T-cell (primary cell): Measurements from ENCODE around the gene CLIC4. TPM values are rescaled to one million over a fixed set of nuclear protein-coding genes. Genes with fewer than 3 reads are reported as not detected.

ENCODE experiments used
- ATAC-seq, 4 experiments: fragments of 200-7000 bp in 3 of 4; fragments of 150-1000 bp in 1 of 4; cut with Tn5 transposase; replicated peaks in 1 of 4; 1 replicate in 3 of 4; 2 replicates in 1 of 4; pipeline ENCODE4 v1.10.0; 2021; ENCODE audit warnings: moderate library complexity in 3 of 4, mild to moderate bottlenecking in 2 of 4, moderate number of reproducible peaks in 1 of 4
- CTCF ChIA-PET, 2 donors: fragments of 300-600 bp; sonication (Branson Sonifier 250); formaldehyde crosslinking; loops; one replicate each; lab custom pipeline; 2022; ENCODE audit warnings: antibody characterized with exemption in 2 of 2; lab: Charles Lee
- POLR2A ChIA-PET, 2 donors: fragments of 300-600 bp; sonication (Branson Sonifier 250); formaldehyde crosslinking; loops; one replicate each; lab custom pipeline; 2022; ENCODE audit warnings: antibody characterized with exemption in 2 of 2; lab: Charles Lee
- DNase-seq, 35 experiments: peaks; one replicate each; pipeline versions ENCODE4 v3.0.0 to v3.0.0-alpha.2; 2013 to 2023
- H3K27ac ChIP-seq: one replicate; pipeline ENCODE4 v1.5.1; 2013; ENCODE audit warnings: low read length
- H3K27me3 ChIP-seq, 2 experiments: replicated peaks in 1 of 2; 1 replicate in 1 of 2; 2 replicates in 1 of 2; pipeline versions ENCODE4 v1.6.1 to v1.7.0; 2013; ENCODE audit warnings: low read length in 1 of 2, mixed read lengths in 1 of 2; ENCODE audit not compliant: control insufficient read depth in 2 of 2, insufficient read depth in 2 of 2; ENCODE audit errors: extremely low read depth in 1 of 2
- H3K36me3 ChIP-seq, 2 donors: 1 replicate in 1 of 2; 2 replicates in 1 of 2; pipeline versions ENCODE4 v1.6.1 to v1.7.0; 2013; ENCODE audit warnings: low read length in 1 of 2; ENCODE audit not compliant: control insufficient read depth in 2 of 2, insufficient read depth in 1 of 2; ENCODE audit errors: extremely low read depth in 1 of 2
- H3K4me1 ChIP-seq, 2 experiments: 1 replicate in 1 of 2; 2 replicates in 1 of 2; pipeline versions ENCODE4 v1.6.1 to v1.7.0; 2013; ENCODE audit warnings: low read length in 2 of 2, mixed read lengths in 1 of 2; ENCODE audit not compliant: insufficient read depth in 2 of 2, control insufficient read depth in 1 of 2; ENCODE audit errors: extremely low read depth in 1 of 2
- H3K4me3 ChIP-seq, 2 donors: 1 replicate in 1 of 2; 2 replicates in 1 of 2; pipeline versions ENCODE4 v1.5.1 to v1.7.0; 2013; ENCODE audit warnings: mild to moderate bottlenecking in 2 of 2, low read length in 1 of 2, moderate library complexity in 1 of 2; ENCODE audit not compliant: control insufficient read depth in 1 of 2; ENCODE audit errors: extremely low read depth in 1 of 2
- H3K9me3 ChIP-seq: 2 replicates; pipeline ENCODE4 v1.7.0; 2013
- H3K27ac Mint-ChIP-seq, 2 donors: one replicate each; pipeline ENCODE4 v1.8.0; 2020 to 2021; ENCODE audit warnings: mild to moderate bottlenecking in 2 of 2, mixed read lengths in 2 of 2
- H3K27me3 Mint-ChIP-seq, 2 donors: one replicate each; pipeline ENCODE4 v1.8.0; 2021 to 2022; ENCODE audit warnings: mixed read lengths in 2 of 2
- H3K36me3 Mint-ChIP-seq: one replicate; pipeline ENCODE4 v1.8.0; 2021; ENCODE audit warnings: mixed read lengths
- H3K4me1 Mint-ChIP-seq, 3 donors: one replicate each; pipeline ENCODE4 v1.8.0; 2020 to 2022; ENCODE audit warnings: mixed read lengths in 3 of 3, mild to moderate bottlenecking in 1 of 3
- H3K4me3 Mint-ChIP-seq, 3 donors: one replicate each; pipeline ENCODE4 v1.8.0; 2020 to 2022; ENCODE audit warnings: mild to moderate bottlenecking in 3 of 3, mixed read lengths in 3 of 3, moderate library complexity in 3 of 3
- H3K9me3 Mint-ChIP-seq, 3 donors: one replicate each; pipeline ENCODE4 v1.8.0; 2020 to 2022; ENCODE audit warnings: mixed read lengths in 3 of 3
- WGBS: methylation state at CpG from one replicate; pipeline ENCODE4 v1.1.5; 2013; ENCODE audit warnings: missing lambda C conversion rate; ENCODE audit not compliant: insufficient coverage; 5-methylcytosine and 5-hydroxymethylcytosine counted together
- total RNA-seq, 35 experiments: library from RNA in 6 of 35; stranded (reverse) in 6 of 35; fragments of 120-200 nt in 1 of 35; gene quantifications; one replicate each; pipeline versions ENCODE4 v1.2.1 to v1.2.4 and lab custom pipeline; 2013 to 2026

CLIC4 gene
- total RNA-seq, 5 donors from 2014 or later (not counting 1 experiment from before 2014, with no cell fraction given), result 0.75 to 9.1 (median 5.5) TPM

- DNase-seq (no peak), ATAC-seq (no peak)
- Mint-ChIP-seq H3K27me3 (no peaks in the 10 kb centered on the region), H3K36me3 (no peaks in the 10 kb centered on the region), H3K4me1 (peaks cover 8 to 27% (median 19%) of the 10 kb centered on the region in 3 donors), H3K27ac (no peak overlapping the region), H3K9me3 (no peaks in the 10 kb centered on the region), H3K4me3 (no peak overlapping the region)
- no peak overlapping the region for H3K4me3 ChIP-seq
- H3K27ac ChIP-seq, result no peak overlapping the region
- H3K4me1 ChIP-seq, result peaks cover 0 to 7% of the 10 kb centered on the region in 2 experiments
- no CpG with 5 or more reads among the region's 4 CpGs for WGBS
- CTCF ChIA-PET, result no interaction called here
- H3K27me3 ChIP-seq, result peaks cover 0 to 4% of the 10 kb centered on the region in 2 experiments
- no peaks in the 10 kb centered on the region for H3K36me3 ChIP-seq
- no peaks in the 10 kb centered on the region for H3K9me3 ChIP-seq
- POLR2A ChIA-PET, result interaction anchor here in 1 of 2 donors (0.7 kb wide), 1 partner anchor 36 kb away, joined by 8 read pairs; no protein-coding TSS in a partner anchor
Measured at GRCh38 chr1:24707687-24708086, 37.6 kb upstream of the CLIC4 start.

DNA sequence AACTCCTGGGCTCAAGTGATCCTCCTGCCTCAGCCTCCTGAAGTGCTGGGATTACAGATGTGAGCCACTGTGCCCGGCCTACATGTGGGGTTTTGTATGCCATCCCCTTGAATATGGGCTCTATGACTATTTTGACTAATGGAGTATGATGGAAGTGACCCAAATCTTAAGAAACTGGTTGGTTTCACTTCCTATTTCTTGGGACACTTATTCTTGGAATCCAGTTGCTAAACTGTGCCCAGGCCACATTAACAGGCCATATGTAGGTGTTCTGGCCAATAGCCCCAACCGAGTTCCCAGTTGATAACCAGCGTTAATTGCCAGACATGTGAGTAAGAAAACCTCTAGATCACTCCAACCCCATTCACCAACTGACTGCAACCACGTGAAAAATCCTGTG, 36.3 kb upstream of the CLIC4 start:
- no CpG with 5 or more reads among the region's 4 CpGs for WGBS
- H3K9me3 ChIP-seq, result no peaks in the 10 kb centered on the region
- H3K27me3 Mint-ChIP-seq, result no peaks in the 10 kb centered on the region
- no peaks in the 10 kb centered on the region for H3K9me3 Mint-ChIP-seq
- H3K27ac ChIP-seq, result no peak overlapping the region
- no peak overlapping the region for H3K4me3 ChIP-seq
- H3K4me1 Mint-ChIP-seq, result peaks cover 8 to 27% (median 19%) of the 10 kb centered on the region in 3 donors
- H3K36me3 ChIP-seq, result no peaks in the 10 kb centered on the region
- ChIA-PET POLR2A (no interaction called here), CTCF (no interaction called here)
- H3K36me3 Mint-ChIP-seq, result no peaks in the 10 kb centered on the region
- peaks cover 0 to 4% of the 10 kb centered on the region in 2 experiments for H3K27me3 ChIP-seq
- no peak for ATAC-seq
- H3K4me1 ChIP-seq, result peaks cover 0 to 7% of the 10 kb centered on the region in 2 experiments
- H3K4me3 Mint-ChIP-seq, result no peak overlapping the region
- DNase-seq, result no peak
- H3K27ac Mint-ChIP-seq, result peak overlapping the region in 1 of 2 donors; percentile 23

GRCh38 chr1:24709791-24710441, 35.3 kb upstream of the CLIC4 start:
- Histone ChIP-seq H3K4me3 (no peak overlapping the region), H3K27ac (peak overlapping the region; percentile 2), H3K4me1 (peaks cover 0 to 7% of the 10 kb centered on the region in 2 experiments), H3K9me3 (no peaks in the 10 kb centered on the region), H3K27me3 (peaks cover 0 to 4% of the 10 kb centered on the region in 2 experiments), H3K36me3 (no peaks in the 10 kb centered on the region)
- WGBS, result 100% methylated on average over 1 of the region's 5 CpGs
- Mint-ChIP-seq H3K27me3 (no peaks in the 10 kb centered on the region), H3K9me3 (no peaks in the 10 kb centered on the region), H3K4me3 (no peak overlapping the region), H3K36me3 (no peaks in the 10 kb centered on the region), H3K4me1 (peaks cover 8 to 24% (median 19%) of the 10 kb centered on the region in 3 donors), H3K27ac (peak overlapping the region; percentile 64 to 74)
- peak in 4 of 35 experiments; percentile 5 to 27 (median 14) for DNase-seq
- peak in 3 of 4 experiments; percentile 40 to 76 (median 64) for ATAC-seq
- ChIA-PET CTCF (interaction anchor here in 1 of 2 donors (0.6 kb wide), 1 partner anchor 13 kb away, joined by 6 read pairs; no protein-coding TSS in a partner anchor), POLR2A (no interaction called here)

DNA sequence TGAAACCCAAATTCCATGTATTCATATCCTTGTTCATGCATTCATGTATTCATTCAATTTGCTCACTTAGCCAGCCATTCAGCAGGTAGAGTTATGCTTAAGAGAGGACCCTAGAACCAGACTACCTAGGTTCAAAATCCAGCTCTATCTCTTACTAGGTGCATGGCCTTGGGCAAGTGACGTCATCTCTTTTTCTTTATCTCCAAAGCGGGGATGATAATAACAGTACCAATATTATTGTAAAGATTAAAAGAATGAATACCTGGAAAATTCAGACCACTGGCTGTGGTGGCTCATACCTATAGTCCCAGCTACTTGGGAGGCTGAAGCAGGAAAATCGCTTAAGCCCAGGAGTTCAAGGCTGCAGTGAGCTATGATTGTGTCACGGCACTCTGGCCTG, 33.9 kb upstream of the CLIC4 start:
- Mint-ChIP-seq H3K27me3 (no peaks in the 10 kb centered on the region), H3K36me3 (no peaks in the 10 kb centered on the region), H3K4me1 (peaks cover 0 to 15% (median 11%) of the 10 kb centered on the region in 3 donors), H3K27ac (no peak overlapping the region), H3K9me3 (no peaks in the 10 kb centered on the region), H3K4me3 (no peak overlapping the region)
- ChIA-PET CTCF (interaction anchor here in 1 of 2 donors (0.7 kb wide), 1 partner anchor 13 kb away, joined by 5 read pairs; no protein-coding TSS in a partner anchor), POLR2A (no interaction called here)
- H3K9me3 ChIP-seq, result no peaks in the 10 kb centered on the region
- H3K27me3 ChIP-seq, result no peaks in the 10 kb centered on the region
- ATAC-seq, result no peak
- H3K27ac ChIP-seq, result no peak overlapping the region
- 100% methylated on average over 2 of the region's 4 CpGs for whole genome bisulfite sequencing
- no peak for DNase-seq
- no peaks in the 10 kb centered on the region for H3K36me3 ChIP-seq
- H3K4me3 ChIP-seq, result no peak overlapping the region
- peaks cover 0 to 3% of the 10 kb centered on the region in 2 experiments for H3K4me1 ChIP-seq

DNA sequence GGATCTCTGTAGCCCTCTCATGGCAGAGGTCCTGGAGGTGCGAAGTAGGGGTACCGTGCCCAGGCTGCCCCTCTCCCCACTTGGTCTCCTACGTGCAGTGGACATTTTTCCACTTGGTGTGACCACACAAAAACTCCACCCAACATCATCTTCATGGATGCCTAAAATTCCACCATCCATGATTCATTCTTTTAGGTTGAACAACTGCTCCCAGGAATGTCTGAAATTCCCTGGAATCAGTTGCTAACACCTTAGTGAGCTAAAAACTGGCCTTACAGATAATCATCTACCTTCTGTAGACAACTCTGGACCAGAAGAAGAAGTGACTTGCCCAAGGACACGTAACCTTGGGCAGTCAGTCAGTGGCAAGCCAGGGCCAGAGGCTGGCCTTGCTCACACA, 32.1 kb upstream of the CLIC4 start:
- Mint-ChIP-seq H3K36me3 (no peaks in the 10 kb centered on the region), H3K27me3 (no peaks in the 10 kb centered on the region), H3K4me1 (peaks cover 0 to 15% (median 11%) of the 10 kb centered on the region in 3 donors), H3K27ac (no peak overlapping the region), H3K9me3 (no peaks in the 10 kb centered on the region), H3K4me3 (no peak overlapping the region)
- Histone ChIP-seq H3K4me3 (no peak overlapping the region), H3K27ac (no peak overlapping the region), H3K36me3 (no peaks in the 10 kb centered on the region), H3K4me1 (peaks cover 0 to 3% of the 10 kb centered on the region in 2 experiments), H3K27me3 (no peaks in the 10 kb centered on the region), H3K9me3 (no peaks in the 10 kb centered on the region)
- DNase-seq (no peak), ATAC-seq (no peak)
- 100% methylated on average over 3 of the region's 4 CpGs for WGBS
- ChIA-PET POLR2A (no interaction called here), CTCF (no interaction called here)

DNA sequence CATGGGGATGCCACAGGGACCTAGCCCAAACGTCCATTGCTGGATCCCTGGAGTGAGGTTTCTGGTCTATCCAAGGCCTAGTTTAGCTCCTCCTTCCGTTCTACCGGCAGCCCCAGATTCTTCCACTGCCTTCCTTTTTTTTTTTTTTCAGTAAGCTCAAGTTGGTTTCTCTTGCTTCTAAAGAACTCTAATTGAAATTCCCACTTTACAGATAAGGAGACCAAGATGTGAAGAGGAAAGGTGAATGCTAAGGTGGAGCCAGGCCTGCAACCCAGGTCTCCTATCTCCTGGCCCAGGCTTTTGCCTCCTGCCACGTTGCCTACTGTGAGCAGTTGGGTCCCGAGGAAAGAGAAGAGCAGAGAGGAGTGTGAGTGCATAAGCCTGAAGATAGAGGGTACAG, 31.5 kb upstream of the CLIC4 start:
- Mint-ChIP-seq H3K4me3 (no peak overlapping the region), H3K9me3 (no peaks in the 10 kb centered on the region), H3K27ac (no peak overlapping the region), H3K36me3 (no peaks in the 10 kb centered on the region), H3K27me3 (no peaks in the 10 kb centered on the region), H3K4me1 (peaks cover 0 to 15% (median 11%) of the 10 kb centered on the region in 3 donors)
- POLR2A ChIA-PET, result no interaction called here
- Histone ChIP-seq H3K36me3 (no peaks in the 10 kb centered on the region), H3K4me1 (peaks cover 0 to 3% of the 10 kb centered on the region in 2 experiments), H3K27me3 (no peaks in the 10 kb centered on the region), H3K27ac (no peak overlapping the region), H3K9me3 (no peaks in the 10 kb centered on the region), H3K4me3 (no peak overlapping the region)
- no CpG with 5 or more reads among the region's 5 CpGs for WGBS
- no peak for DNase-seq
- CTCF ChIA-PET, result interaction anchor here in 1 of 2 donors (1.3 kb wide), 1 partner anchor 117 kb away, joined by 4 read pairs; no protein-coding TSS in a partner anchor
- no peak for ATAC-seq
